PC-3 (cell line): ENCODE results near the gene CCNF.

Experiments
- CTCF ChIP-seq: fragments of 300-600 bp; sonication (generic); conservative IDR thresholded peaks from 2 replicates; pipeline ENCODE4 v1.5.1; 2017; ENCODE audit warnings: antibody characterized with exemption, low read depth, mild to moderate bottlenecking, low read length
- EZH2 ChIP-seq: fragments of 300-600 bp; sonication (generic); IDR thresholded peaks from one replicate; pipeline ENCODE4 v1.6.1; 2017; ENCODE audit warnings: antibody characterized with exemption, mild to moderate bottlenecking, low read length; ENCODE audit not compliant: unreplicated experiment
- EZH2phosphoT487 ChIP-seq: fragments of 300-600 bp; sonication (generic); IDR thresholded peaks from 2 replicates; pipeline ENCODE4 v1.6.1; 2018; ENCODE audit warnings: mild to moderate bottlenecking, antibody characterized with exemption, low read length, borderline replicate concordance

- TF ChIP-seq CTCF (no peak), EZH2phosphoT487 (no peak), EZH2 (no peak)
These were observed 69.4 kb downstream of the CCNF start for GRCh38 chr16:2498531-2499253.
